A673 (cell line): ENCODE results near the gene CHCHD1.

Experiments
- CTCF ChIP-seq: fragments of 300-800, 200-600 bp; sonication (generic); conservative IDR thresholded peaks from 2 replicates; pipeline ENCODE4 v1.5.1; 2017; ENCODE audit warnings: low read depth, mild to moderate bottlenecking, antibody characterized with exemption, low read length, moderate library complexity, mixed read lengths
- EZH2 ChIP-seq: fragments of 200-600 bp; sonication (generic); IDR thresholded peaks from 2 replicates; pipeline ENCODE4 v1.6.1; 2017; ENCODE audit warnings: borderline replicate concordance, low read depth, mild to moderate bottlenecking, mixed read lengths, antibody characterized with exemption, low read length; ENCODE audit not compliant: poor library complexity, severe bottlenecking

GRCh38 chr10:73781548-73781878 lies 335 bp upstream of the CHCHD1 start:
- TF ChIP-seq CTCF (no peak), EZH2 (no peak)
